ENCODE measurements around the gene EMC6. TPM values are rescaled to one million over a fixed set of nuclear protein-coding genes. Genes with fewer than 3 reads are reported as not detected.

Gene EMC6
- polyA plus RNA-seq, 1 donor (not counting 4 experiments of a cell fraction or from before 2014, with no cell fraction given): 35.4 TPM

GRCh38 chr17:3690094-3690715 lies 21.6 kb downstream of the EMC6 start:
- no peak for DNase-seq (ENCODE audit: low read depth, low spot score)
- FAIRE-seq: no peak

GRCh38 chr17:3691617-3692067 lies 23.0 kb downstream of the EMC6 start:
- TF ChIP-seq EZH2 (IDR thresholded peaks at IDR 0.05; ENCODE audit: low read length) (no peak), CTCF (optimal IDR thresholded peaks at IDR 0.05 in 1 of 3, IDR thresholded peaks at IDR 0.05 in 1 of 3, conservative IDR thresholded peaks at IDR 0.05 in 1 of 3; ENCODE audit: extremely low read depth in 1 of 3, insufficient read depth in 2 of 3, low read length in 3 of 3) (peak in 2 of 3 experiments; percentile 12 to 16)
- H3K9me3 ChIP-seq (ENCODE audit: control insufficient read depth, low read depth, low read length): no peaks in the 10 kb centered on the region
- peaks cover 31% of the 10 kb centered on the region for H3K27me3 ChIP-seq (ENCODE audit: control insufficient read depth, extremely low read depth, insufficient read depth, low read length)
- dilution Hi-C loops (cut with MboI; ENCODE audit: extremely low pct_ligation_motif_present, low sequenced_read_pairs): no loop called here
- H3K4me2 ChIP-seq (ENCODE audit: control insufficient read depth, extremely low read depth, insufficient read depth, low read depth, low read length): no peak overlapping the region
- FAIRE-seq: no peak
- H3K36me3 ChIP-seq (ENCODE audit: control insufficient read depth in 2 of 2, extremely low read depth in 1 of 2, insufficient read depth in 2 of 2, low read length in 2 of 2): no peaks in the 10 kb centered on the region
- no peak overlapping the region for H3K27ac ChIP-seq (ENCODE audit: control insufficient read depth, insufficient read depth, low read length)
- H3K4me3 ChIP-seq (ENCODE audit: control insufficient read depth in 2 of 3, extremely low read depth in 1 of 3, insufficient read depth in 2 of 3, low read depth in 1 of 3, low read length in 3 of 3): no peak overlapping the region
- DNase-seq (ENCODE audit: low read depth, low spot score): no peak
- no peak overlapping the region for H3K9ac ChIP-seq (ENCODE audit: control insufficient read depth, extremely low read depth, insufficient read depth, low read length)
- H2AFZ ChIP-seq (ENCODE audit: control insufficient read depth, low read length): no peak overlapping the region
- no peaks in the 10 kb centered on the region for H3K9me1 ChIP-seq (ENCODE audit: control insufficient read depth, extremely low read depth, insufficient read depth, low read length)
- H3K79me2 ChIP-seq (ENCODE audit: control insufficient read depth, insufficient read depth, low read length): no peaks in the 10 kb centered on the region
- H3K4me1 ChIP-seq (ENCODE audit: control insufficient read depth, extremely low read depth, insufficient read depth, low read length): peaks cover 4% of the 10 kb centered on the region
- no peaks in the 10 kb centered on the region for H4K20me1 ChIP-seq (ENCODE audit: control insufficient read depth, extremely low read depth, insufficient read depth, low read length)

More at GRCh38 chr17:3690094-3690715, 21.6 kb downstream of the EMC6 start:
- dilution Hi-C loops (cut with MboI; ENCODE audit: extremely low pct_ligation_motif_present, low sequenced_read_pairs): no loop called here
- no peaks in the 10 kb centered on the region for H3K4me1 ChIP-seq (ENCODE audit: control insufficient read depth, extremely low read depth, insufficient read depth, low read length)
- H3K27me3 ChIP-seq (ENCODE audit: control insufficient read depth, extremely low read depth, insufficient read depth, low read length): peaks cover 23% of the 10 kb centered on the region
- H3K9me3 ChIP-seq (ENCODE audit: control insufficient read depth, low read depth, low read length): no peaks in the 10 kb centered on the region
- no peaks in the 10 kb centered on the region for H3K9me1 ChIP-seq (ENCODE audit: control insufficient read depth, extremely low read depth, insufficient read depth, low read length)
- no peaks in the 10 kb centered on the region for H3K79me2 ChIP-seq (ENCODE audit: control insufficient read depth, insufficient read depth, low read length)
- H3K36me3 ChIP-seq (ENCODE audit: control insufficient read depth in 2 of 2, extremely low read depth in 1 of 2, insufficient read depth in 2 of 2, low read length in 2 of 2): no peaks in the 10 kb centered on the region
- no peak overlapping the region for H3K4me3 ChIP-seq (ENCODE audit: control insufficient read depth in 2 of 3, extremely low read depth in 1 of 3, insufficient read depth in 2 of 3, low read depth in 1 of 3, low read length in 3 of 3)
- H3K9ac ChIP-seq (ENCODE audit: control insufficient read depth, extremely low read depth, insufficient read depth, low read length): no peak overlapping the region
- no peak overlapping the region for H3K27ac ChIP-seq (ENCODE audit: control insufficient read depth, insufficient read depth, low read length)
- H4K20me1 ChIP-seq (ENCODE audit: control insufficient read depth, extremely low read depth, insufficient read depth, low read length): no peaks in the 10 kb centered on the region
- no peak for TF ChIP-seq EZH2 (IDR thresholded peaks at IDR 0.05; ENCODE audit: low read length)
- TF ChIP-seq CTCF (optimal IDR thresholded peaks at IDR 0.05 in 1 of 3, IDR thresholded peaks at IDR 0.05 in 1 of 3, conservative IDR thresholded peaks at IDR 0.05 in 1 of 3; ENCODE audit: extremely low read depth in 1 of 3, insufficient read depth in 2 of 3, low read length in 3 of 3): no peak
- no peak overlapping the region for H2AFZ ChIP-seq (ENCODE audit: control insufficient read depth, low read length)
- no peak overlapping the region for H3K4me2 ChIP-seq (ENCODE audit: control insufficient read depth, extremely low read depth, insufficient read depth, low read depth, low read length)

Measured in keratinocyte (primary cell).